Measurements from ENCODE around the gene MSI2.

Gene MSI2

DNA sequence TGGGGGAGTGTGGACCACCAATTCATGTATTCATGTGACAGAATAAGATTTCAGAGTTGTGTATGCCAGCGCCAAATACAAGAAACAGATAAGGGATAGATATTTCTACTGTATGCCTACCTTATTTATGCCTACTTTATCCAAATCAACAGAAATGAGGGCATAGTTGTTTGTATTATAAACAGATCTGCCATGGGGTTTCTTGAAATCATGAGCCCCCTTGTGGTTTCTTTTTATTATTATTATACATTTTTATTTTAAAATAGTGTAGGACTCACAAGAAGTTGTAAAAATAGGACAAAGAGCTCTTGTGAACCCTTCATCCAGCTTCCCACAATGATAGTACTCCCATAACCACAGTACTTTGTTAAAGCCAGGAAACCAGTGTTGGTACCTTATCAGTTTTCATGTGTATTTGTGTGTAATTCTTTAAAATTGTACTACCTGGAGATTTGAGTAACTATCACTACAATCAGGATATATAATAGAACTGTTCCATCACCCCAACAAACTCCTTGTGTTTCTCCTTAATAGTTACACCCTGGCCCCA lies 259.4 kb downstream of the MSI2 start:
- DNase-seq, result no peak

DNA sequence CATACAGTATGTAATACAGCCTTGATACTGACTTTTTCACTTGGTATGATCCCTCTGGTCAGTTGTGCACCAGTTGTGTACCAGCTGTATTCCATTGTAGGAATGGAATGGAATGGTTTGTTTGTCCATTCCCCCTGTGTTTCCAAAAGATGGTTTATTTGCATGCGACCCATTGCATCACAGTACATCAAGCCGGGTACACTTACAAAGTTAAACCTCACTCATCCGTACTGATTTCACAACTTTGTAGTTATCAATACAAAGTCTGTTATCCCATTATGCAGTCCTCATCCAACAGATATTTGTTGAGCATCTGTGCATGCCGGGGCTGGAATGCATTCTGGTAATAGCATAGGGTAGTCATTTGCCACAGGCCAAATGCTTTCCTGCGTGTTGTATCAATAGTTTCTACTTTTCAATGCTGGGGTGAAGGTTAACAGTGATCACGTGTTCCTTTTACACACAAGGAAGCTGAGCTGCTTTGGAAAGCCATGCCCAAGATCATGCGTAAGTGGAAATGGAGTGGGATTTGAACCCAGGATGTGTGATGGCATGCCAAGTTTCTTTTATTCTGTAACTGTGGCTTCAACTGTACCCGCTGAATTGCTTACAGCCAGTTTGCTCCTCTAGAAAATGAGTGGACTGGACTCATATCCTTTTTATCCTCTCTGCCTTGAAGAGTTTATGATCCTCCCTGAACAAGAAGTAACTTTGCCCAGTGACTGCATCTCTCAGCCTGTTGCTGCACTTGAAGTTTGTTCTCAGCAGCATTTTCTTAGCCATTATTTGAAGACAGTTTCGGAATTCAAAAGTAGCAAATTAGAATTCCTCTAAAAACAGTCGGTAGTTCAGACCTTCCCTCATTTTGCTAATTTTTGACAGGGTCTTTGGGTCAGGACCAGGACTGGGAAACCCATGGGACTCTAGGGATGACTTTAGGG lies 260.2 kb downstream of the MSI2 start:
- no peak for DNase-seq

DNA sequence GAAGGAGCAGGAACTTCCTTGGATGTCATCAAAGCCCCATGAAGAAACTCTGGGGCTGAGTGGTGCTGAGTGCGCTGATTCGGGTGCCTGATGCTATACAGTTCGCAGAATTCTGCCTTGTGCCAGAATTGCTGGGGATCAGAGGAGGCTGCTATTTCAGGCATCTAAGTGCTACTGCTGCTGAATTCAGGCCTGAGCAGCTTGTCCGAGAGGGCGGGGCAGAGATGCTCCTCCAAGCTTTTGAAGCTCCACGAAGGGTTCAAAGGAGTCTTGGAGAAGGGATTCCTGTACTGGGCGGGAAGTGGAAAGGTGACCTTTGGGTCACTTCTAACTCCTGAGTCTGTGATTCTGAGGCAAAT lies 260.9 kb downstream of the MSI2 start:
- no peak for DNase-seq

DNA sequence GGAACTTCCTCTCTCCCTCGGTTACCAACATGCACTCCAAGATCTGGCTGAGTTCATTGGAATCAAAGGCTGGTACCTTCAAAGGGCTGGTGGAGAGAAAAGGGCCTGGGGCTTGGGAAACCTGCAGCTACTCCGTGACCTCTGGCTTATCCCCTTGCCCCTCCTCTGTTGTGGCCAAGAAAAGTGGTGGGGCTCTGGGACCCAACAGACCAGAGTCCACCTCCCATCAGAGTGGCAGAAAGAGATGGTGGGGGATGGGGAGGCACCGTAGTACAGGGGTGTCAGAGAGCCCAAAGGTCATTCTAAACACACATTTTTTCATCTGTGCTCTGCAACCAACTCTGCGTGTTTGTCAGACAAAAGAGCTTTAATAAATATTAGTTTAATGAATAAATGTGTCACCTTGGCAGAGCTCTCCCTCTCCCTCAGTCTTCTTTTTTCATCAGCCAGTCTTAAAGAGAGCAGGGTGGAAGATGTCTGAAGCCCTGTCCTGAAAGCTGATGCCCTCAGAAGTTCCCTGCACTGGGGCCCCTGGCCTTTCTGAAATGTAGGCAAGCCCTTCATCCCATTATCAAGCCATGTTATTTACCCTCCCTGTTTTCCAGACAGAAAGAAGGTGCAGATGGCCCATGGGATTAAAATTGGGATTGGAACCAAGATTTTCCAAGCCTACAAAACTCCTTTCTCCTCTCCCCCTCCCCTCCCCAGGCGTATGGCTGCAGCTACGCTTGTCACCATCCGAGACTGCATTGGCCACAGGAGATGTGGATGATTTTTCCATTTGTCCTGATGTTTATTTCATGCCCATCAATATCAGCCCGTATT lies 261.5 kb downstream of the MSI2 start:
- DNase-seq, result no peak

DNA sequence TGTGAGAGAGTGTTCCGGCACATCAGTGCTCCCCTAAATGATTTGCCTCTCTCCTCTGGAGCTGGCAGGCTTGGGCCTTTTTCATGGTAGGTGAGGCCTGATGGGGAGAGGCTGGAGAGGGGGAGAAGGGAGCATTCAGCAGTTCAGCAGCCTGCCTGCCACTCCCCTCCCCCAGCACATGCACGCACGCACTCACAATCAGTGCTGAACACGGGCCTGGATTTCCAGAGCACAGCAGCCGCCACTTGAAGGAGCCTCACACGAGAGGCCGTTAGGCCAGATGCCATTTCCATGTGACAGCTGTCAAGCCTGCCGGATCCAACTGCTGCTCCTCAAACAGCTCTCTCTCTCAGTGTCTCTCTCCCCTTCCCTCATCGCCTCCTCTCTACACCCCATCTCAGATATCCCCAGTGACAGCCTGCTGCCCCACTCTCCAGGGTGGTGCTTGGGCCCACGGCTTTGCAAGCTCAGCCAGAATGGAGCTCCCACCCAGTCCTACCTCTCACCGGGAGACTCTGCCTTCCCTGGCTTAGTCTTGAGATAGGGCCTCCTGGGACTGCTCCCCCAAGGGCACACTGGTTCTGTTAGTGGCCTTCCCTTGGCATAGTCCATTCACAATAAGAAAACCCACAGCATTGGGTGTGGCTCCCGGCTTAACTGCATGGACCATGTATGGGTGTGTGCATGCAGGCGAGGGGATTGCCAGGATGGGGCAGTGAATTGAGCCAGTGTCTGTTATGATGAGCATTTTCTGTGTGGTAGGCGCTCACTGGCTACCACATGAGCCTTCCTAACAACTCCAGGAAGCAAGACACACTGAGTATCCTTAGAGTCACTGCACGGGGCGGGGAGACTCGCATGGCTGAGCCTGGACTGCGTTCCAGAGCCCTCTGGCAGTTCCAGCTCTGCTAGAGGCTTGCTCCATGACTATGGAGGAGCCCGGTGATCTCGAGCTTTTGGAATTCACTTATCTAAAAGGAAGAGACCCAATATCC lies 262.6 kb downstream of the MSI2 start:
- peak; percentile 92 for DNase-seq

DNA sequence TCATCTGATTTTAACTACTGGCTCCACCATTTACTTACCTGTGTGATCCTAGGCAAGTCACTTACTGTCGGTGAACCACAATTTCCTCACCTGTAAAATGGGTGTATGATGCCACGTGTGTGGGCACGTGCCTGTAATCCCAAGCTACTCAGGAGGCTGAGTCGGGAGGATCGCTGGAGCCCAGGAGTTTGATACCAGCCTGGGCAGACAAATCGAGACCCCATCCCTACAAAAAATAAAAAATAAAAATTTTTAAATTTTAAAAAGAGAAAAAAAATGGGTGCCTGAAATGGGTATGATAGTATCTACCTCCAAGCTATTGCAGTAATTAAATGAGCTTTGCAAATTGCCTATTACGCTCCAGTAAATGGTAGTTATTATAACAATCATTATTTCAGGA lies 263.5 kb downstream of the MSI2 start:
- no peak for DNase-seq

DNA sequence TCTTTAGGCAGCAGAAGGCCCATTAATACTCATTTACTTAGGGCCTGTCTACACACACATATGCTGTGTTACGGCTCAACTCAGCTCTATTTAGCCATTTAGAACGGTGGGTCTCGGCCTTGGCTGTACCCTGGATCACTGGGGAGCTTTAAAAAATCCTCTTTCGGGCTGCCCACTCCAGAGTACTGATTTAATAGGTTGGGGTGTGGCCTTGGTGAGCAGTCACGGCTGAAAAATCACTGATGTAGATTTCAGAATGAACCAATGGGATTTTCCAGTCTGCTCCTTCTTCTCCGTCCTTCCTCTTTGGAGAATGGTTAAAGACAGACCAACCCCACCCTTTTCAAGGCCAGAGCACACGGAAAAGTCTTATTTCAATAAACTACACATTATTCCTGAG lies 265.3 kb downstream of the MSI2 start:
- no peak for DNase-seq

DNA sequence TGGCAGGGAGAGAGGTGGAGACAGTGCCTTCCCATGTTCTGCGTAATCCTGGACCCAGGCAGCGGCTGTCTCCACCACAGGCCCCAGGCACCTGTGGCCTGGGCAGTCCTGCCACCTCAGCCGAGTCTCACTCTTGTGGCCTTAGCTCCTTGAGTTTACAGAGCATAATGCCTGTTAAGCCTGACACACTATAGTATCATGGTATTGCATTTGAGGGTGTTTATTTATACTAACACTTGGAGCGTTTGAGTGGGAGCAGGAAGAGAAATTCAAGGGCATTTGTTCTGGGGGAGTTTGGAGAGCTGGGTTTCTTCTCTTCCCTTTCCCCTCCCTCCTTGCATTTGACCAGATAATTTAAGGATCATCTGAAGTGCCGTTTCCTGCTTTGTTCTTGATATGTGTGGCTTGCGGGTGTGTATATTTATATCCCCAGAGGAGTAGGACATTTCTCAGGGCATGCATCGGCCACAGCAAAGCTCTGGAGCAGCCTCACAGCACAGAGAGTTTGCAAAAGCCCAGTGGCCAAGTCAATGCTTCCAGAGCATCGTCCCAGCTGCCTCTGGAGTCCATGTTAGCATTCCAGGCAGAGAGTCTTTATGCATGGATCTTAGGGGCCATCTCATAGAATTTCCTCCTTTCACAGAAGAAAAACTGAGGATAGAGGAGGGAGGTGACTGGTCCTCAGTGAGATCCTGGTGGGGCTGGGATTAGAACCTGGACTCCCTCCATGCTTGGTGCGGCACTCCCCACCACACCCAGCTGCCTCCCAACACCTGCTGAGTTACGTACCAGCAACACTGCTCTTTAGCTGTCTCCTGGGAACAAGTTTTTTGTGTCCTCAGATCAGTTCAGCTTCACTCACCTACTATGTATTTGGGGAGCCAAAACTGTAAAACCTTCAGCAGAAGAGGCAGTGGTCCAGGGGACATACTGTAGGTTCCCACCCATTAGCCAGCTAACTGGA lies 266.0 kb downstream of the MSI2 start:
- peak; percentile 62 for DNase-seq

DNA sequence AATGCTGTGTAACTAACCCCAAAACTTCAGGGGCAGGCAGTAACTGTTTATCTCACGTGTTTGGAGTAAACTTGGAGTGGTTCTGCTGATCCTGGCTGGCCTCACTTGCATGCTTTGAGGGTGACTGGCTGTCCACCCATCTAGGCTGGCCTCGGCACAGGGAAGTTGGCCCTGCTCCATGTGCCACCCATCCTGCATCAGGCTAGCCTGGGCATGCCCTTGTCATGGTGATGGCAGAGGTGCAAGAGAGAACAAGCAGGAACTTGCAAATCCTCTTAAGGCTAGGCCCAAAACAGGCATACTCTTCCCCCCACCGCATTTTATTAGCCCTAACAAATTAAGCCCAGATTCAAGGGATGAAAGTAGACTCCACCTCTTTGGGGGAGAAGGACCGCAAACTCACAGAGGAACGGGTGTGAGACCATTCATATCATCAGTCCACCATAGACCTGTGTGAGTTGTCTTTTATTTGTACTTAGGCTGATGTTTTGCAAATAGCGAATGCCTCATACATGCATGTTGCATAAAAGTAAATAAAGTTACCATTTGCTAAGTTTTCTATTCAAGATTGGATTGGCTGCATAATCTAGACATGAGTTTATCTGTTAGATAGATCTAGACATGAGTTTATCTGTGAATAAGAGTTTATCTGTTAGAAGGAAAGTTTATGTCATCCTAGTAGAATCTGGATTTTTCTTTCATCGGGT lies 267.8 kb downstream of the MSI2 start:
- DNase-seq, result peak; percentile 88

DNA sequence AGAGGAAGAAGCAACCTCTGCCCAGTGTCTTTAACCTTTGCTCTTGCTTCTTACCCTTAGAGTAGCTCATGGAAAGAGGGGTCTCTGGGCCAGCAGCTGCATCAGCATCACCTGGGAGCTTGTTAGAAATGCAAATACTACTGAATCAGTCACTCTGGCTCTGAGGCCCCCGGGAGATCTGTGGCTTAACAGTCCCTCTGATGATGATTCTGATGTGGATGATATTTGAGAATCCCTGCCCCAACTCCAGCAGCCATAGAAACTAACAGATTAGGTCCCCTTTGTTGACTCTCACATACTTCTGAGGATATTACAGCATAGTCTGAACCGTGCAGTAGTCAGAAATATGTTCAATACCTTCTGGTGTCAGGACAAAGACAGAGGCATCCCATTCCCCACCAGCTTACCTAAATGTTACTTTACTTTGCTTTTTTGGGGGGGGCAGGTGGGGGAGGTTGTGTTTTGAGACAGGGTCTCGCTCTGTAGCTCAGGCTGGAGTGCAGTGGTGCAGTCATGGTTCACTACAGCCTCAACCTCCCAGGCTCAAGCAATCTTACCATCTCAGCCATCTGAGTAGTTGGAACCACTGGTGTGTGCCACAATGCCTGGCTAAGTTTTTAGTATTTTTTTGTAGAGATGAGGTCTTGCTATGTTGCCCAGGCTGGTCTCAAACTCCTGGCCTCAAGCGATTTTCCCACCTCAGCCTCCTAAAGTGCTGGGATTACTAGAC lies 268.7 kb downstream of the MSI2 start:
- no peak for DNase-seq

DNA sequence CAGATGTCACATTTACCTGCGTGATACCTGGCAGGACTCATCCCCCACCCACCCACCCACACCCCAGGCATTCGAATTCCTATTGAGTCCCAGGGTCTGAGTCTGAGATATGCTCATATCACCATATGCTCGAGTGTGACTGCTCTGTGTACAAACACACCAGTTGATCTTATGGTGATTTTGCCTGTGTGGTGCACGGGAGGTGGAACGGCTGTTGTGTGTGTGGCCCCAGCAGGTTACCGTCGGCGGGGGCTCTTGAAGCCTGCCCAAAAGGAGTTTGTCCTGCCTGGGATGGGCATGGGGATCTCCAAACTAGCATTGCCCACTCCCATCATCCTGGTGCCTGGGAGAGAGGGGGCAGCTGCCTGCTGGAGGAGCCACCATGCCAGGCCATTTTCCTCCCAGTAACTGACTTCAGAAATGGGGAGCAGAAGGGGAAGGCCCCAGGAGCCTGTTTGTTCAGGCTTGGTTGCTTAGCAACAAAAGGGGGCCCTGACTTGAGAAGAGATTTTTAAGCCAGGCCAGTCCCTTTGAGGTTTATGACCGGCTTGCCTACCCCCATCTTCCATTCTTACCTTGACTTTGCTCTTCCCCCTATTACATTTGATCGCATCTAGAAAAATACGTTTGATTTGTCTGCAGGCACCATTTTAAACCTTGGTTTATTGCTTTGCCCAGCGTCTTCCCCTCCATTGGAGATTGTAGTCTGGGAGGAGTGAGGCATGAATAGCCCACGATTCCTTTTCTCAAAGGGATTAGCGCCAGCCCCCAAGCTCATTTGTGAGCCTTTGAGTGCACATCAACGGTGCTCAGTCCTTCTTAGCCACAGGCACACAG lies 271.1 kb downstream of the MSI2 start:
- DNase-seq, result no peak

DNA sequence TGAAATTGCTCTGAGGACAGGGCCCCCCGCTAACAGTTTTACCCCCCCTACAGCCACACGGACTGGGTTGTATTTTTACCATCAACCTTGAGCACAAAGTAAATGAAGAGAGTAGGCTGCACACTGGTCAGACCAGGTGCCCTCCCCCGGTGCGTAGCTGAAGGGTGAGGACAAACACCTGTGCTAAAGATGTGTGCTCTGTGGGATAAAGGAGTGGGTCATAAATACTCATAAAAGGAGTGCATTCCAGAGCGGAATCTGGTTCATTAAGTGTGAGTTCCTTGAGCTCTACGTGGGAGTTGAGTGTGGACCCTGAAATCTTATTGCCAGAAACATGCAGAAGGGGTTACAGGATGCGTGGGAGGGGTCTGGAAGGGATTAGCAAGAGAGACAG lies 271.7 kb downstream of the MSI2 start:
- peak; percentile 74 for DNase-seq

DNA sequence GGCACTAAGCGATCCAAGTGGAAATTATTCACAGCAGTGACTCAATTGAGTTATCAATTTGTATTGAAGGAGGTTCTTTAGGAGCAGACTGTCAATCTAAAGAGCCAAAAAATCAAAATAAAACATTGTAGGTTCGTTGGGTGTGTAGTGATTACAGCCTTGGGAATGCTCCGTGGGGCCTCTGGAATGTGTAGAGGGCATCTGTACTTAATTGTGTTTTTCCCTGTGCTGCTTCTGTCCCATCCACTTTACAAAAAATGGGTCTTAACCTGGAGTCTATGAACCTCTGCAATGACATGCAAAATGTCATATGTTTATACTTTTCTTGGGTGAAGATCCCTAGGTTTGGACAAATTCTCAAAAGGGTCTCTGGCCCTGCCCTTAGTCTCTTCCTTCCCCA lies 273.7 kb downstream of the MSI2 start:
- DNase-seq, result no peak

DNA sequence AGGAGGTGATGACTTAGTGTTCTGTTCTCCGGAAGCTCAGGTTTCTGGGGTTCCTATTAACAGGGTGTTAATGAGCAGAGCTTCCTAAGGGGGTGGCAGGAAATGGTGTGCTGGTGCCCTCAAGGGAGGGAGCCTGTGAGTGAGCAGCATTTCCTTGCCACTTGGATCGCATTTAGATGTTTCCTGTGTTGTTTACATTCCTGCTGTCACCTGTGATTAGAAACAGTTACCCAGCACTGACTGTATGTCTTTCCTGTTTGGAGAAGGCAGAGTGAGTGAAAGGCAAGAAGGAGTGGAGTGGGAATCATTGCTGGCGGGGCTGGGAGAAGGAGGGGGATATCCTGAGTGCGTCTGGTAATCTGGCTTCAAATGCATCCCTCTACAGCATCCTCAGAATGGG lies 274.2 kb downstream of the MSI2 start:
- DNase-seq, result no peak

DNA sequence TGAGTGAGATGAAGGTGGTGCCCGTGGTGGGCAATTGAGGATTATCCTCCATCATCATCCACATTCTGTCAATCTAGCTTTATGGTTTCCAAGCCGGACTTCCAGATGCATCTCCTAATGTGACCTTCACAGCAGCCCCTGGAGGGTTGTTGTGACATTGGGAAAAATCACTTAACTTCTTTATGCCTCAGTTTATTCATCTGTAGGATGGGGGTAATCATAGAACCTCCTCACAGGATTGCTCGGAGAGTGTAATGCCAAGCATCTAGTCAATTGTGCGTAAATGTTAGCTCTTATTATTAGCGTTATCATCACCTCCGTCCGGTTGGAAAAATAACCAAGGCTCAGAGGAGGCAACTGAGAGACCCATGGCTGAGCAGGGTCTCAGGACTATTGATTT lies 274.8 kb downstream of the MSI2 start:
- DNase-seq, result no peak

DNA sequence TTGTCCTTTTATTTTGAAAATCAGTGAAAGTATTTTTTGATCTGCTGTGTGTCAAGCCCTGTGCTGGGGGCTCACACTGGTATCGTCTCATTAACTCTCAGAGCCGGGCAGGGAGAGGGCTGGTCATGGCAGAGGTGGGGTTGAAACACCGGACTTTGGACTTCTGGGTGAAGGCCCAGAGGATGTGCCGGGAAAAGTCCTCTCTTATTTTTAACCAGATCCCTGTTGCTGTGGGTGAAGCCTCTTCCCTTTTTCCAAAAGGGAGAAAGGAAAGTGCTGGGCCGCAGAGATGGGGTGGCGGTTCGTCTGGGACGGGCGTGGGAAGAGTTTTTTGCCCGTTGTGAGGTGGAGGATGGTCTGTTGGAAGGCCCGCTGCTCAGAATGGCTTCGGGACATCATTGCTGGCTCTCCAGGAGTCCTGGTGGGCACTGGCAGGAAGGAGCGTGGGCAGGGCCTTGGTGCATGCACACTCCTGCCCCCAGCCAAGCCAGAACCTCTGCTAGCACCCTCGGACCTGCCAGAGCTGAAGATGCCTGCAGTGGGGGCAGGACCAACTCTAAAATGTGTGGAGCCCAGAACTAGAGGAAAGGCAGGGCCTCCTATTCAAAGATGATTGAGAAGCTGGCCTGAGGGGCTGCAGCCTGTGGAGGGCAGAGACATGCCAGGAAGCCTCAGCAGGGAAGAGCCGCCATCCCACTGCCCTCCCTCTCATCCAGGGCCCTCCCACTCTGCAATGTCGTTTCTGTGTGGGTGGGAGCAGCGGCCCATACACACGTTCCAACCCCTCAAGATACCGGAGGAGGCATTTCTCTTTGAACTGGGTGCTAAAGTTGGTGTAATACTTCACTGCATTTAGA lies 275.6 kb downstream of the MSI2 start:
- DNase-seq, result no peak

DNA sequence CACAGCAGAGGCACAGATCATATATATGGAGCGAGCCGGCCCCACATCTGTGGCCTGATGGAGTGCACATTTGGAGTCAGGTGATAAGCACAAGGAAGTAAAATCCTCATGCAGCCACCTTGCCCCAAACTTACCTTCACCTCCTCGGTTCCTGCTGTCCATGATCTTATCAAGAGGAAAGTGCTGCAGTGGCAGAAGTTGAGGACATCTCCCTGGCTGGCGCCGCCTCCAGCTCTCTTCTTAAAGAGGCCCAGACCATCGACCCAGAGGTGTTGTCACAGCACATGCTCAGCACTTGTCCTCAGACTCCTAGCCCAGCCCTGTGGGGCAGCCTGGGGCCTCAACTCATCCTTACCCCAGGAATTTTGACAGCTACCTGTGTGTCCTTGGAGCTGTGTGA lies 276.2 kb downstream of the MSI2 start:
- DNase-seq, result no peak

DNA sequence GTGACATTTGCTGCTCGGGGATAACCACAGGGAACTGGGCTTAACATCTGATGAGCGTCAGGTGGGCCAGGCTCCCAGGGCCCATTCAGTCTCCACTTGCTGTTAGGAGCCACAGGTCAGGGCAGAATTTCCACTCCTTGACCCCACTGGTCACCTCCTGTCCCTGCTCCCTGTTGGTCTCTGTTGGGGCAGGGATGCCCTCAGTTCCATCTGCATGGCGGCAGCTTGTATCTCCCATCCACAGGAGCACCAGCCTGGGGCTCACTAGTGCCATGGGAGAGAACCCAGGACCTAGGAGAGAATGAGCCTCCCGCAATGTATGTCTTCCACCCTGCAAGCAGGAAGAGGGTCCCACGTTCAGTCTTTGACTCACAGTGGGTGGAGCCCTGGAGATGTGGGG lies 276.6 kb downstream of the MSI2 start:
- DNase-seq, result no peak

Data from NCI-H510A (cell line).